ENCODE results near the gene KPNB1. TPM values are rescaled to one million over a fixed set of nuclear protein-coding genes. Genes with fewer than 3 reads are reported as not detected.
A peak's percentile ranks its signal among the peaks of the same experiment; 100 is the strongest.

KPNB1 gene
- polyA plus RNA-seq, 2 of the 4 experiments (the other 2 are of a cell fraction): 315 to 358 TPM

- H3K4me2 ChIP-seq: no peak overlapping the region
- no peaks in the 10 kb centered on the region for H3K9me3 ChIP-seq
- ChIA-PET POLR2A (no interaction called here), CTCF (interaction anchor here (0.6 to 3.4 kb wide), 6 partner anchors 11 to 367 kb away, joined by 3 to 15 read pairs (median 4); partner anchors contain the start of gene TBX21)
- peaks cover 29% of the 10 kb centered on the region; the same call in 2 of the 3 replicates for H3K4me1 ChIP-seq
- WGBS (ENCODE audit: missing lambda C conversion rate): 85% methylated on average over 4 of the region's 4 CpGs
- H3K4me3 ChIP-seq: no peak overlapping the region
- 0 out of 6 replicates have a peak, but pooled peaks of 1 of the 2 experiments have one; percentile 31 for ATAC-seq
- FAIRE-seq: no peak
- DNase-seq (ENCODE audit: low read depth in 1 of 2, low spot score in 1 of 2): no peak
- no peak overlapping the region for H3K27ac ChIP-seq
- no peak for TF ChIP-seq FOSL2 (IDR thresholded peaks at IDR 0.05)
- TF ChIP-seq FOSL2 (CRISPR knock-in tag; IDR thresholded peaks at IDR 0.05): peak; percentile 21; the same call in 1 of the 2 replicates
- no peak for TF ChIP-seq GATA3 (IDR thresholded peaks at IDR 0.05; ENCODE audit: borderline replicate concordance)
- peak; percentile 58; the same call in 1 of the 2 replicates for TF ChIP-seq TFCP2L1 (CRISPR knock-in tag; IDR thresholded peaks at IDR 0.05)
Observed at GRCh38 chr17:47685556-47686275, 36.0 kb downstream of the KPNB1 start.

GRCh38 chr17:47686276-47686635, 36.5 kb downstream of the KPNB1 start:
- ATAC-seq: no peak
- WGBS (ENCODE audit: missing lambda C conversion rate): 62% methylated on average over 1 of the region's 1 CpG
- POLR2A ChIA-PET: no interaction called here
- Histone ChIP-seq H3K9me3 (no peaks in the 10 kb centered on the region), H3K4me1 (peaks cover 29% of the 10 kb centered on the region; the same call in 2 of the 3 replicates), H3K27ac (no peak overlapping the region), H3K4me2 (no peak overlapping the region), H3K4me3 (no peak overlapping the region)
- no peak for DNase-seq (ENCODE audit: low read depth in 1 of 2, low spot score in 1 of 2)
- CTCF ChIA-PET: interaction anchor here (1.2 to 3.4 kb wide), 5 partner anchors 12 to 47 kb away, joined by 3 to 43 read pairs (median 13); partner anchors contain the start of gene TBX21
- peak; percentile 72 for FAIRE-seq
- TF ChIP-seq HOXA7 (CRISPR knock-in tag; IDR thresholded peaks at IDR 0.05) (0 out of 2 replicates have a peak, but pooled peaks have one; percentile 19), EHMT2 (IDR thresholded peaks at IDR 0.05; ENCODE audit: low read depth) (no peak)

- WGBS (ENCODE audit: missing lambda C conversion rate): 88% methylated on average over 7 of the region's 7 CpGs
- no peak for FAIRE-seq
- POLR2A ChIA-PET: interaction anchor here (1.9 kb wide), 1 partner anchor 37 kb away, joined by 12 read pairs; the partner anchor contains the start of gene KPNB1
Observed at GRCh38 chr17:47686664-47687327, 37.1 kb downstream of the KPNB1 start.

GRCh38 chr17:47687328-47687690, 37.6 kb downstream of the KPNB1 start:
- Histone ChIP-seq H3K4me1 (peaks cover 29% of the 10 kb centered on the region; the same call in 2 of the 3 replicates), H3K27ac (no peak overlapping the region), H3K4me2 (no peak overlapping the region), H3K4me3 (no peak overlapping the region), H3K9me3 (no peaks in the 10 kb centered on the region)
- ATAC-seq (peak; percentile 2 to 10; a peak in 3 of 6 replicates), FAIRE-seq (no peak), DNase-seq (ENCODE audit: low read depth in 1 of 2, low spot score in 1 of 2) (no peak)
- CTCF ChIA-PET: interaction anchor here (0.5 to 3.4 kb wide), 13 partner anchors 8 to 263 kb away, joined by 3 to 43 read pairs (median 3); no protein-coding TSS in a partner anchor
- peak; percentile 40; the same call in 1 of the 2 replicates for TF ChIP-seq FOSB (CRISPR knock-in tag; IDR thresholded peaks at IDR 0.05)
- no peak for TF ChIP-seq HMGXB4 (CRISPR knock-in tag; IDR thresholded peaks at IDR 0.05; ENCODE audit: borderline replicate concordance)
- POLR2A ChIA-PET: interaction anchor here (1.9 kb wide), 1 partner anchor 37 kb away, joined by 12 read pairs; the partner anchor contains the start of gene KPNB1

More at GRCh38 chr17:47686664-47687327, 37.1 kb downstream of the KPNB1 start:
- H3K4me1 ChIP-seq: peaks cover 29% of the 10 kb centered on the region; the same call in 2 of the 3 replicates
- CTCF ChIA-PET: interaction anchor here (0.8 to 3.4 kb wide), 8 partner anchors 8 to 263 kb away, joined by 3 to 43 read pairs (median 4); no protein-coding TSS in a partner anchor
- ATAC-seq (peak; percentile 7 to 13; a peak in 4 of 6 replicates), DNase-seq (ENCODE audit: low read depth in 1 of 2, low spot score in 1 of 2) (no peak)
- no peak overlapping the region for H3K4me2 ChIP-seq
- TF ChIP-seq TP53 (CRISPR knock-in tag; IDR thresholded peaks at IDR 0.05) (no peak), JUN (IDR thresholded peaks at IDR 0.05) (peak in 1 of 2 experiments; percentile 15; a peak in 2 of 5 replicates), ZNF302 (CRISPR knock-in tag; IDR thresholded peaks at IDR 0.05) (no peak), ELK1 (IDR thresholded peaks at IDR 0.05; ENCODE audit: low read depth, low read length) (no peak)
- H3K27ac ChIP-seq: no peak overlapping the region
- H3K4me3 ChIP-seq: no peak overlapping the region
- no peaks in the 10 kb centered on the region for H3K9me3 ChIP-seq

Measured in A549 (cell line).